ENCODE data around the gene SPATA13.

DNA sequence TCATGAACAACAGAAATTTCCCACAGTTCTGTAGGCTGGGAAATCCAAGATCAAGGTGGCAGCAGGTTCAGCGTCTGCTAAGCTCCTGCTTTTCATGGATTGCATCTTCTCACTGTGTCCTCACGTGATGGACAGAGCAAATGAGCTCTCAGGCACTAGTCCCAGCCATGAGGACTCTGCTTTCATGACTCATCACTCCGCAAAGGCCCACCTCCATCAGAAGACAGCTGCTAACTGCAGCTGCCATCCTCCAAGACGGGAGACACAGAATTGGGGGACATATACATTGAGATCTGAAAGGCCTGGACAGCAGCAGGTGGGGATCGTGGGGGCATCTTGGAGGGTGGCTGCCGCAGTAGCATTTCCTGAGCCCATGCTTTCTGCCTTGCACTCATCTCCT lies 44.4 kb upstream of the SPATA13 start:
- TF ChIP-seq EZH2 (IDR thresholded peaks at IDR 0.05; ENCODE audit: insufficient read depth, poor library complexity, severe bottlenecking) (no peak), EZH2phosphoT487 (IDR thresholded peaks at IDR 0.05; ENCODE audit: insufficient read depth, low read depth) (no peak)

Data from GM23248 (cell line).